ENCODE data around the gene SMARCB1.

- TF ChIP-seq SPI1 (IDR thresholded peaks at IDR 0.05; ENCODE audit: low read depth, low read length) (no peak), POLR2A (IDR thresholded peaks at IDR 0.05; ENCODE audit: low read depth, low read length) (no peak)
These were observed 8.2 kb upstream of the SMARCB1 start for GRCh38 chr22:23778577-23778900.
